Uterus (tissue), 4 donors: Measurements from ENCODE around the gene CDH22. TPM values are rescaled to one million over a fixed set of nuclear protein-coding genes. Genes with fewer than 3 reads are reported as not detected.

Source experiments
- DNase-seq, 2 donors: peaks; one replicate each; pipeline ENCODE4 v3.0.0-alpha.2; 2019 to 2020
- H3K27ac ChIP-seq, 2 donors: fragments of 200-600 bp; sonication (generic); 1 replicate in 1 of 2; 2 replicates in 1 of 2; pipeline ENCODE4 v1.5.1; 2016 to 2018
- H3K27me3 ChIP-seq, 2 donors: fragments of 200-600 bp; sonication (generic); one replicate each; pipeline ENCODE4 v1.5.1; 2018 to 2019; ENCODE audit warnings: control low read depth in 1 of 2
- H3K36me3 ChIP-seq, 2 donors: fragments of 200-600 bp; sonication (generic); one replicate each; pipeline ENCODE4 v1.5.1; 2019; ENCODE audit warnings: control low read depth in 1 of 2
- H3K4me1 ChIP-seq, 2 donors: fragments of 200-600 bp; sonication (generic); one replicate each; pipeline ENCODE4 v1.5.1; 2018 to 2019; ENCODE audit warnings: control low read depth in 1 of 2
- H3K4me3 ChIP-seq, 2 donors: fragments of 200-600 bp; sonication (generic); 1 replicate in 1 of 2; 2 replicates in 1 of 2; pipeline ENCODE4 v1.5.1; 2018 to 2019; ENCODE audit warnings: mild to moderate bottlenecking in 1 of 2
- H3K9me3 ChIP-seq, 2 donors: fragments of 200-600 bp; sonication (generic); one replicate each; pipeline ENCODE4 v1.5.1; 2019; ENCODE audit warnings: control low read depth in 1 of 2
- CTCF ChIP-seq, 4 experiments: fragments of 200-600 bp in 2 of 4; fragments of 450-650 bp in 2 of 4; sonication (generic) in 2 of 4; IDR thresholded peaks; one replicate each; pipeline ENCODE4 v1.5.1; 2016 to 2019; ENCODE audit warnings: antibody characterized with exemption in 4 of 4, mild to moderate bottlenecking in 2 of 4, moderate library complexity in 1 of 4
- POLR2A ChIP-seq, 2 donors: fragments of 450-650 bp; IDR thresholded peaks; one replicate each; pipeline ENCODE4 v1.6.1; 2016; ENCODE audit warnings: antibody characterized with exemption in 2 of 2, mild to moderate bottlenecking in 1 of 2, moderate library complexity in 1 of 2
- intact Hi-C: fragments of 100-400 bp; cut with DNase I; formaldehyde crosslinking; loops from one replicate; pipeline ENCODE4 v1.15.1; 2023; ENCODE audit warnings: low total_unique reads
- total RNA-seq, 4 donors: library from RNA; depleted of rRNA in 3 of 4; stranded (reverse); fragments of >200 nt in 3 of 4; gene quantifications; one replicate each; pipeline versions ENCODE4 v1.1.0 to v1.2.4, GENCODE V29; 2014 to 2023
- donor health status: DM: yes; HTN: yes; CAD: no.

The CDH22 gene
- total RNA-seq, 4 donors from 2014 or later: 0.48 to 0.49 TPM; not detected in 2

GRCh38 chr20:46129955-46130481, 178.3 kb downstream of the CDH22 start:
- no peaks in the 10 kb centered on the region for H3K4me1 ChIP-seq
- no peak overlapping the region for H3K27ac ChIP-seq
- H3K9me3 ChIP-seq: no peaks in the 10 kb centered on the region
- intact Hi-C loops: no loop called here
- H3K27me3 ChIP-seq: no peaks in the 10 kb centered on the region
- DNase-seq: no peak
- H3K36me3 ChIP-seq: no peaks in the 10 kb centered on the region
- no peak for TF ChIP-seq POLR2A (IDR thresholded peaks at IDR 0.05)
- TF ChIP-seq CTCF (IDR thresholded peaks at IDR 0.05): no peak
- H3K4me3 ChIP-seq: no peak overlapping the region

GRCh38 chr20:46128310-46129151, 179.8 kb downstream of the CDH22 start:
- Histone ChIP-seq H3K4me3 (no peak overlapping the region), H3K36me3 (no peaks in the 10 kb centered on the region), H3K4me1 (no peaks in the 10 kb centered on the region), H3K27ac (no peak overlapping the region), H3K9me3 (no peaks in the 10 kb centered on the region), H3K27me3 (no peaks in the 10 kb centered on the region)
- DNase-seq: no peak
- intact Hi-C loops: no loop called here
- TF ChIP-seq POLR2A (IDR thresholded peaks at IDR 0.05) (no peak), CTCF (IDR thresholded peaks at IDR 0.05) (peak; percentile 15 to 33 (median 24))

- H3K4me1 ChIP-seq: no peaks in the 10 kb centered on the region
- H3K36me3 ChIP-seq: no peaks in the 10 kb centered on the region
- intact Hi-C loops: no loop called here
- H3K4me3 ChIP-seq: no peak overlapping the region
- H3K9me3 ChIP-seq: no peaks in the 10 kb centered on the region
- TF ChIP-seq POLR2A (IDR thresholded peaks at IDR 0.05): no peak
- no peak for TF ChIP-seq CTCF (IDR thresholded peaks at IDR 0.05)
- H3K27me3 ChIP-seq: no peaks in the 10 kb centered on the region
- DNase-seq: no peak
- H3K27ac ChIP-seq: no peak overlapping the region
These were observed 180.8 kb downstream of the CDH22 start for GRCh38 chr20:46127396-46128010.

GRCh38 chr20:46126440-46127056, 181.8 kb downstream of the CDH22 start:
- intact Hi-C loops: no loop called here
- TF ChIP-seq POLR2A (IDR thresholded peaks at IDR 0.05): no peak
- no peak for TF ChIP-seq CTCF (IDR thresholded peaks at IDR 0.05)
- no peaks in the 10 kb centered on the region for H3K4me1 ChIP-seq
- no peak overlapping the region for H3K4me3 ChIP-seq
- H3K27ac ChIP-seq: no peak overlapping the region
- DNase-seq: no peak
- no peaks in the 10 kb centered on the region for H3K27me3 ChIP-seq
- H3K9me3 ChIP-seq: no peaks in the 10 kb centered on the region
- H3K36me3 ChIP-seq: no peaks in the 10 kb centered on the region

Other genes with a start within 250 kb of the CDH22 start
- 10 to 100 TPM in 3 of 4 donors, 1 to 10 TPM in 1; 8.2 to 37.8 (median 29.5) TPM for gene NCOA5, start 218.5 kb downstream of the CDH22 start, total RNA-seq
- 10 to 100 TPM in 3 of 4 donors, 1 to 10 TPM in 1; 2.6 to 36.5 (median 23.5) TPM for gene CD40, start 190.2 kb downstream of the CDH22 start, total RNA-seq
- gene ELMO2, start 98.1 kb upstream of the CDH22 start, total RNA-seq: 100 to 1,000 TPM in 1 of 4 donors, 10 to 100 TPM in 3; 18.5 to 112 (median 57.2) TPM
- 10 to 100 TPM in 1 of 4 donors, 1 to 10 TPM in 3; 1.3 to 19.6 (median 5.8) TPM for gene ZNF334, start 205.1 kb upstream of the CDH22 start, total RNA-seq
- not detected for gene OCSTAMP, start 242.2 kb upstream of the CDH22 start, total RNA-seq